ENCODE data around the gene COPB2. TPM values are rescaled to one million over a fixed set of nuclear protein-coding genes. Genes with fewer than 3 reads are reported as not detected.

The COPB2 gene
- total RNA-seq, 1 donor, result 18.6 TPM

DNA sequence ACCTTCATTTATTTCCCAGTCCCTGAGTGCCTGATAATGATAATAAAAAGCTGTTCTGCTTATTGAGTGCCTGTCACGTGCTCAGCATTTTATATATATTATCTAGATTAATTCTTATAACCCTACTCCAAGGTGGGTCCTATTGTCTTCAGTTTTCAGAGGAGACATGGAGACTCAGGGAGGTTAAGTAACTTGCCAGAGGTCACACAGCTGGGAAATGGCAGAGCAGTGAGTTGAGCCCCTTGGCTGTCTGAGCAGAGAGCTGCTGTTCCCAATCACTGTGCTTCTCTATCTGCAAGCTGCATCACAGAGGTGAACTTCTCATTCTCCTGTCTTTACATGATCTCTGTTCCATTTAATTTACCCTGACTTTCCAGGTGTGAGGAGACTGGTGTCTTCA lies 77.9 kb downstream of the COPB2 start:
- H3K4me1 ChIP-seq (ENCODE audit: insufficient read depth, low read length), result no peaks in the 10 kb centered on the region
- H3K27me3 ChIP-seq (ENCODE audit: insufficient read depth, low read length), result no peaks in the 10 kb centered on the region
- H3K9me3 ChIP-seq (ENCODE audit: low read depth, low read length), result no peaks in the 10 kb centered on the region
- H3K4me3 ChIP-seq (ENCODE audit: low read length), result no peak overlapping the region

GRCh38 chr3:139310474-139310933 lies 78.9 kb downstream of the COPB2 start:
- Histone ChIP-seq H3K9me3 (ENCODE audit: low read depth, low read length) (no peaks in the 10 kb centered on the region), H3K4me1 (ENCODE audit: insufficient read depth, low read length) (no peaks in the 10 kb centered on the region), H3K27me3 (ENCODE audit: insufficient read depth, low read length) (no peaks in the 10 kb centered on the region), H3K4me3 (ENCODE audit: low read length) (no peak overlapping the region)

- H3K9me3 ChIP-seq (ENCODE audit: low read depth, low read length), result no peaks in the 10 kb centered on the region
- H3K4me3 ChIP-seq (ENCODE audit: low read length), result no peak overlapping the region
- H3K4me1 ChIP-seq (ENCODE audit: insufficient read depth, low read length), result no peaks in the 10 kb centered on the region
- H3K27me3 ChIP-seq (ENCODE audit: insufficient read depth, low read length), result no peaks in the 10 kb centered on the region
These were observed 79.6 kb downstream of the COPB2 start for GRCh38 chr3:139309880-139310279.

DNA sequence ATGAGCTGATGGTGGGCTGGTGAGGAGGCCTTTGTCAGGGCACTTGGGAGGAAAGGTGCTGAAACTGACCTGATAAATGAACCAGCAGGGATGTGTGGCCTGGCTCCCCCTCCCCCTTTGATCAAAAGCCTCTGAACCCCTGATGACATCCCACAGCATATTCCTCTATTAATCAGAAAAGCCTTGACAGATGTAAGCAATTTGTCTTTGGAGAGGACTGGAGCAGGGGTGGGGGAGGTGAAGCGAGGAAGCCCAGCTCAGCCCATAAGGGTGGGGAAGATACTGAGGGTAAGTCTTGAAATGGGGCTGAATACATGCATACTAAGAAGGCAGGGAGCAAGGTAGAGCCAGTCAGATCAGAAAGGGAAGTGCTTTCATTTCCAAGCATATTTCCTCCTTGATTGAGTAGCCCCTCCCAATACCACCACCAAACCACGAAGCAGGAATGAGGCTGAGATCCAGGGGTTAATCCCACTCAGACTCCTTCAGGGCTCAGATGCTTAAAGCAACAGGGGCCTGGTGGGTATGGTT lies 80.3 kb downstream of the COPB2 start:
- no peak overlapping the region for H3K4me3 ChIP-seq (ENCODE audit: low read length)
- H3K27me3 ChIP-seq (ENCODE audit: insufficient read depth, low read length), result no peaks in the 10 kb centered on the region
- no peaks in the 10 kb centered on the region for H3K4me1 ChIP-seq (ENCODE audit: insufficient read depth, low read length)
- no peaks in the 10 kb centered on the region for H3K9me3 ChIP-seq (ENCODE audit: low read depth, low read length)

- no peaks in the 10 kb centered on the region for H3K4me1 ChIP-seq (ENCODE audit: insufficient read depth, low read length)
- H3K9me3 ChIP-seq (ENCODE audit: low read depth, low read length), result no peaks in the 10 kb centered on the region
- H3K4me3 ChIP-seq (ENCODE audit: low read length), result no peak overlapping the region
- no peaks in the 10 kb centered on the region for H3K27me3 ChIP-seq (ENCODE audit: insufficient read depth, low read length)
These were observed 80.9 kb downstream of the COPB2 start for GRCh38 chr3:139308560-139308959.

DNA sequence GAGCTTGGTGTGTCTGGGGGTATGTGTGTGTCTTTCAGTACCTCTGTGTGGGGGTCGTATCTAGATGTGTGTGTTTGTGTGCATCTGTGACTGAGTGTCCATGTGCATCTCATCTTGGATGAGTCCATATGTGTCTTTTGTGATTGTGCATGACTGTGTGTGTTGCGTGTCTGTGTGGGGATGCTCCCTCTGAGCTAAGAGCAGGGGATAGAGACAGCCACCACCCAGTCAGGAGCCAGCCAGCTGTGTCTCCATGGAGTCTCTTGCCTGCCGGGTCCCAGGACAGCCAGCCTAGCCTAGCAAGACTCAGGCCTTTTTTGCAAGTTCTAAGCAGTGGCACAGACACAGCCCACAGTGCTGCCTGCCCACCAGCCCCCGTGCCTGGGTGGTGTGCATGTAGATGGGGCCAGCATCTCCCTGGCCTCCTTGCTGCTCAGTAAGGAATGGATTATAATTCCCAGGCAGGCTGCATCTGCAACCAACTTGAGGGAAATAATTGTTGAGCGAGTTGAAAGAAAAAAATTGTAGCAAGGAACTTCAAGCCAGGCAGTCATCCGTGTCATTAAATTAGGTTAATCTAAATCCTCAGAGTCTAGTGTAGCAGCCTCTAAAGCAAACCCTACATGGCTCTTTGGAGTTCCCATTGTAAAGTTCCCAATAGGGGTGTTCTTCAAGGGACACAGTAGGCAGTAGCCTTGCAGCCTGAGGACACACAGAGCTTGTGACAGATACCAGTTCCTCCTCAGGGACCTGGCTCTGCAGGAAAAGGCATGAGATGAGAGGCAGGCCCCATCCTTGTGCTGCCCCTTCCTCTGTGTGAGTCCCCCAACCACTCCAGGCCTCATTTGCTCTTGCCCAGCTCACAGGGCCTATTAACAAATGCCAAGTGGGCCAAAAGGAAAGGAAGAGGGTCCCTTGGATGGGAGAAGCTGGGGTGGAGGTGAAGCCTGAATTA lies 81.6 kb downstream of the COPB2 start:
- no peaks in the 10 kb centered on the region for H3K27me3 ChIP-seq (ENCODE audit: insufficient read depth, low read length)
- no peaks in the 10 kb centered on the region for H3K4me1 ChIP-seq (ENCODE audit: insufficient read depth, low read length)

More for the DNA sequence above, 81.6 kb downstream of the COPB2 start:
- Histone ChIP-seq H3K9me3 (ENCODE audit: low read depth, low read length) (no peaks in the 10 kb centered on the region), H3K4me3 (ENCODE audit: low read length) (no peak overlapping the region)

Other genes with a start within 250 kb of the COPB2 start
- gene MRPS22, start 45.6 kb downstream of the COPB2 start, total RNA-seq, result 65.3 TPM
- not detected for gene RBP2, start 86.9 kb upstream of the COPB2 start, total RNA-seq
- 0.31 TPM for gene RBP1, start 150.1 kb upstream of the COPB2 start, total RNA-seq